ENCODE measurements around the gene PER1. TPM values are rescaled to one million over a fixed set of nuclear protein-coding genes. Genes with fewer than 3 reads are reported as not detected.

Gene PER1
- total and polyA plus RNA-seq, 9 of the 15 experiments (the other 6 are each of a cell fraction or from before 2014, with no cell fraction given): 0.13 to 26.0 (median 3.4) TPM

GRCh38 chr17:8118769-8119580, 33.2 kb downstream of the PER1 start (continued):
- TF ChIP-seq ATF7 (IDR thresholded peaks at IDR 0.05): peak; percentile 36; the same call in 1 of the 2 replicates
- TF ChIP-seq KLF16 (IDR thresholded peaks at IDR 0.05): peak; percentile 42; the same call in 1 of the 2 replicates
- TF ChIP-seq MCM7 (IDR thresholded peaks at IDR 0.05): no peak
- TF ChIP-seq ETS1 (conservative IDR thresholded peaks at IDR 0.05; ENCODE audit: control insufficient read depth, low read depth, low read length): peak; percentile 78
- TF ChIP-seq BDP1 (IDR thresholded peaks at IDR 0.05; ENCODE audit: insufficient read depth, insufficient read length): peak; percentile 74
- peak; percentile 31; the same call in 1 of the 2 replicates for TF ChIP-seq GABPB1 (CRISPR knock-in tag; IDR thresholded peaks at IDR 0.05)
- no peak for TF ChIP-seq SIN3B (IDR thresholded peaks at IDR 0.05; ENCODE audit: low read depth)
- no peak for TF ChIP-seq NFE2 (IDR thresholded peaks at IDR 0.05; ENCODE audit: low read depth)
- TF ChIP-seq ZNF79 (CRISPR knock-in tag; IDR thresholded peaks at IDR 0.05; ENCODE audit: low read depth): 0 out of 2 replicates have a peak, but pooled peaks have one; percentile 12
- peak; percentile 81 for TF ChIP-seq ZBTB40 (IDR thresholded peaks at IDR 0.05)
- TF ChIP-seq ZBTB40 (CRISPR knock-in tag; IDR thresholded peaks at IDR 0.05): no peak
- no peak for TF ChIP-seq ZNF184 (CRISPR knock-in tag; IDR thresholded peaks at IDR 0.05)
- TF ChIP-seq TOE1 (IDR thresholded peaks at IDR 0.05; ENCODE audit: borderline replicate concordance): 0 out of 2 replicates have a peak, but pooled peaks have one; percentile 8
- no peak for TF ChIP-seq TOE1 (CRISPR knock-in tag; IDR thresholded peaks at IDR 0.05; ENCODE audit: borderline replicate concordance, low read depth)
- 0 out of 4 replicates have a peak, but pooled peaks have one; percentile 19 to 54 for TF ChIP-seq ARNT (IDR thresholded peaks at IDR 0.05)
- TF ChIP-seq YBX1 (IDR thresholded peaks at IDR 0.05): no peak
- peak; percentile 76; the same call in 1 of the 2 replicates for TF ChIP-seq ZBTB5 (IDR thresholded peaks at IDR 0.05)

Data from K562 (cell line).